CD4-positive, alpha-beta T cell (primary cell): ENCODE results near the gene ARCN1. TPM values are rescaled to one million over a fixed set of nuclear protein-coding genes. Genes with fewer than 3 reads are reported as not detected.

Experiments used
- ATAC-seq: fragments of 200-7000 bp; cut with Tn5 transposase; one replicate; pipeline ENCODE4 v1.10.0; 2022; ENCODE audit warnings: mild to moderate bottlenecking; ENCODE audit not compliant: poor library complexity
- CTCF ChIA-PET: fragments of 350-600 bp; sonication (Branson Sonifier 250); formaldehyde crosslinking; loops from one replicate; lab custom pipeline; 2021; ENCODE audit warnings: antibody characterized with exemption, inconsistent platforms; lab: Charles Lee
- POLR2A ChIA-PET: fragments of 350-600 bp; sonication (Branson Sonifier 250); formaldehyde crosslinking; loops from one replicate; lab custom pipeline; 2021; ENCODE audit warnings: antibody characterized with exemption, inconsistent platforms; lab: Charles Lee
- DNase-seq, 14 experiments: peaks; one replicate each; pipeline ENCODE4 v3.0.0-alpha.2; 2013 to 2020; ENCODE audit warnings: mixed read lengths in 2 of 14
- H3K27ac ChIP-seq, 2 donors: one replicate each; pipeline versions ENCODE4 v1.5.1 to v1.7.0; 2013; ENCODE audit warnings: low read length in 2 of 2, low read depth in 1 of 2, mild to moderate bottlenecking in 1 of 2
- H3K27me3 ChIP-seq, 2 experiments: 1 replicate in 1 of 2; 2 replicates in 1 of 2; pipeline versions ENCODE4 v1.6.1 to v1.7.0; 2013; ENCODE audit warnings: low read length in 2 of 2, control low read depth in 1 of 2, mild to moderate bottlenecking in 1 of 2, moderate library complexity in 1 of 2; ENCODE audit not compliant: insufficient read depth in 2 of 2, control insufficient read depth in 1 of 2
- H3K36me3 ChIP-seq: one replicate; pipeline ENCODE4 v1.6.1; 2013; ENCODE audit warnings: low read length, control low read depth; ENCODE audit not compliant: insufficient read depth
- H3K4me1 ChIP-seq: one replicate; pipeline ENCODE4 v1.6.1; 2013; ENCODE audit warnings: low read length, control low read depth; ENCODE audit not compliant: insufficient read depth
- H3K4me3 ChIP-seq: one replicate; pipeline ENCODE4 v1.5.1; 2013; ENCODE audit warnings: mild to moderate bottlenecking, low read length, moderate library complexity
- H3K9me3 ChIP-seq, 2 experiments: 1 replicate in 1 of 2; 2 replicates in 1 of 2; pipeline versions ENCODE4 v1.6.1 to v1.7.0; 2013; ENCODE audit warnings: low read length in 2 of 2, mild to moderate bottlenecking in 2 of 2, control low read depth in 1 of 2, moderate library complexity in 1 of 2; ENCODE audit not compliant: control insufficient read depth in 1 of 2, insufficient read depth in 1 of 2
- H3K27ac Mint-ChIP-seq: one replicate; pipeline ENCODE4 v1.8.0; 2020; ENCODE audit warnings: mixed read lengths
- H3K27me3 Mint-ChIP-seq: one replicate; pipeline ENCODE4 v1.8.0; 2021; ENCODE audit warnings: mixed read lengths
- H3K36me3 Mint-ChIP-seq: one replicate; pipeline ENCODE4 v1.8.0; 2021; ENCODE audit warnings: low read depth, mixed read lengths
- H3K4me1 Mint-ChIP-seq: one replicate; pipeline ENCODE4 v1.8.0; 2021; ENCODE audit warnings: low read depth, mixed read lengths
- H3K4me3 Mint-ChIP-seq: one replicate; pipeline ENCODE4 v1.8.0; 2020; ENCODE audit warnings: mild to moderate bottlenecking, mixed read lengths
- H3K9me3 Mint-ChIP-seq: one replicate; pipeline ENCODE4 v1.8.0; 2020; ENCODE audit warnings: mixed read lengths
- CTCF ChIP-seq: fragments of 200-600 bp; IDR thresholded peaks from one replicate; pipeline ENCODE4 v1.8.0; 2022; ENCODE audit warnings: antibody characterized with exemption, mild to moderate bottlenecking
- intact Hi-C, 2 experiments: fragments of 100-400 bp; cut with DNase I in 1 of 2; cut with micrococcal nuclease in 1 of 2; formaldehyde crosslinking; loops; one replicate each; pipeline versions ENCODE4 v1.15.1 to v1.9.0; 2023 to 2025; cut with DNase I, micrococcal nuclease
- total RNA-seq, 174 experiments: library from RNA in 2 of 174; stranded (reverse) in 2 of 174; gene quantifications; one replicate each; pipeline ENCODE4 v1.2.3 and lab custom pipeline; 2021 to 2026

The ARCN1 gene
- total RNA-seq, 2 experiments from 2014 or later, result 73.7 to 78.6 TPM

- intact Hi-C loops, result no loop called here
- H3K27me3 Mint-ChIP-seq, result no peaks in the 10 kb centered on the region
- TF ChIP-seq CTCF, result no peak
- ChIA-PET CTCF (no interaction called here), POLR2A (no interaction called here)
- peak in 5 of 14 experiments; percentile 10 to 54 (median 47) for DNase-seq
- no peaks in the 10 kb centered on the region for H3K9me3 Mint-ChIP-seq
- peak; percentile 64 for ATAC-seq
- Histone ChIP-seq H3K27ac (no peak overlapping the region), H3K9me3 (no peaks in the 10 kb centered on the region), H3K4me1 (peaks cover 4% of the 10 kb centered on the region), H3K4me3 (no peak overlapping the region), H3K36me3 (no peaks in the 10 kb centered on the region), H3K27me3 (no peaks in the 10 kb centered on the region)
- H3K36me3 Mint-ChIP-seq, result no peaks in the 10 kb centered on the region
- no peak overlapping the region for H3K27ac Mint-ChIP-seq
- no peaks in the 10 kb centered on the region for H3K4me1 Mint-ChIP-seq
- H3K4me3 Mint-ChIP-seq, result no peak overlapping the region
Measured at GRCh38 chr11:118634431-118635236, 62.4 kb downstream of the ARCN1 start.

- intact Hi-C loops, result no loop called here
- H3K4me1 Mint-ChIP-seq, result no peaks in the 10 kb centered on the region
- CTCF ChIA-PET, result no interaction called here
- no peaks in the 10 kb centered on the region for H3K27me3 Mint-ChIP-seq
- H3K36me3 ChIP-seq, result no peaks in the 10 kb centered on the region
- H3K36me3 Mint-ChIP-seq, result no peaks in the 10 kb centered on the region
- no peaks in the 10 kb centered on the region for H3K9me3 ChIP-seq
- DNase-seq (no peak), ATAC-seq (no peak)
- no peaks in the 10 kb centered on the region for H3K9me3 Mint-ChIP-seq
- POLR2A ChIA-PET, result no interaction called here
- H3K27me3 ChIP-seq, result no peaks in the 10 kb centered on the region
- no peak for TF ChIP-seq CTCF
- H3K27ac ChIP-seq, result no peak overlapping the region
- H3K27ac Mint-ChIP-seq, result no peak overlapping the region
- H3K4me3 Mint-ChIP-seq, result no peak overlapping the region
- peaks cover 4% of the 10 kb centered on the region for H3K4me1 ChIP-seq
- no peak overlapping the region for H3K4me3 ChIP-seq
Measured at GRCh38 chr11:118635237-118635591, 63.0 kb downstream of the ARCN1 start.

- no peaks in the 10 kb centered on the region for H3K9me3 Mint-ChIP-seq
- DNase-seq (no peak), ATAC-seq (no peak)
- CTCF ChIA-PET, result no interaction called here
- H3K36me3 Mint-ChIP-seq, result no peaks in the 10 kb centered on the region
- H3K27me3 ChIP-seq, result no peaks in the 10 kb centered on the region
- H3K4me1 Mint-ChIP-seq, result no peaks in the 10 kb centered on the region
- no peak overlapping the region for H3K27ac Mint-ChIP-seq
- H3K4me3 ChIP-seq, result no peak overlapping the region
- no peak overlapping the region for H3K4me3 Mint-ChIP-seq
- no peaks in the 10 kb centered on the region for H3K36me3 ChIP-seq
- intact Hi-C loops, result no loop called here
- H3K27me3 Mint-ChIP-seq, result no peaks in the 10 kb centered on the region
- peaks cover 4% of the 10 kb centered on the region for H3K4me1 ChIP-seq
- POLR2A ChIA-PET, result no interaction called here
- no peak overlapping the region for H3K27ac ChIP-seq
- H3K9me3 ChIP-seq, result no peaks in the 10 kb centered on the region
- no peak for TF ChIP-seq CTCF
Measured at GRCh38 chr11:118635642-118636041, 63.4 kb downstream of the ARCN1 start.
